Adrenal gland (tissue), 12 donors: ENCODE data around the gene SERPINA4. TPM values are rescaled to one million over a fixed set of nuclear protein-coding genes. Genes with fewer than 3 reads are reported as not detected.

Experiments used
- DNase-seq, 7 donors: peaks; one replicate each; pipeline ENCODE4 v3.0.0-alpha.2; 2019 to 2020
- H3K27ac ChIP-seq, 5 donors: fragments of 200-600 bp; sonication (generic) in 4 of 5; 1 replicate in 3 of 5; 2 replicates in 2 of 5; pipeline versions ENCODE4 v1.5.1 to v1.8.0; 2016 to 2020; ENCODE audit warnings: mild to moderate bottlenecking in 1 of 5
- H3K27me3 ChIP-seq: fragments of 200-600 bp; 2 replicates; pipeline ENCODE4 v1.8.0; 2021
- H3K36me3 ChIP-seq, 2 donors: fragments of 200-600 bp; replicated peaks in 1 of 2; 1 replicate in 1 of 2; 2 replicates in 1 of 2; pipeline versions ENCODE4 v1.5.1 to v1.8.0; 2018 to 2022
- H3K4me1 ChIP-seq, 2 donors: fragments of 200-600 bp; replicated peaks in 1 of 2; 1 replicate in 1 of 2; 2 replicates in 1 of 2; pipeline versions ENCODE4 v1.5.1 to v1.8.0; 2018 to 2021
- H3K4me3 ChIP-seq, 4 donors: fragments of 200-600 bp; sonication (generic) in 3 of 4; one replicate each; pipeline ENCODE4 v1.5.1; 2016 to 2018
- H3K9me3 ChIP-seq, 3 donors: fragments of 200-600 bp; sonication (generic) in 1 of 3; replicated peaks in 1 of 3; 1 replicate in 2 of 3; 2 replicates in 1 of 3; pipeline versions ENCODE4 v1.5.1 to v1.8.0; 2016 to 2021
- POLR2A ChIP-seq, 2 donors: fragments of 450-650 bp; IDR thresholded peaks; one replicate each; pipeline ENCODE4 v1.6.1; 2017; ENCODE audit warnings: antibody characterized with exemption in 2 of 2, mild to moderate bottlenecking in 2 of 2, moderate library complexity in 1 of 2
- whole genome bisulfite sequencing, 4 donors: extraction: QIAGEN DNeasy Blood & Tissue Kit in 2 of 4; methylation state at CpG; one replicate each; pipeline versions ENCODE4 v1.1.5 to v1.1.7; 2013 to 2017; 5-methylcytosine and 5-hydroxymethylcytosine counted together
- intact Hi-C, 2 donors: fragments of 100-400 bp; cut with DNase I; formaldehyde crosslinking; loops; one replicate each; pipeline versions ENCODE4 v1.14.1 to v1.15.0; 2022 to 2023
- polyA plus RNA-seq, 3 donors: library from polyadenylated mRNA; stranded (reverse); fragments of 200-250 nt in 2 of 3; fragments of 350-450 nt in 1 of 3; fragmentation: Illumina TruSeq in 1 of 3; extraction: RNeasy Lipid Tissue Mini Kit (QIAGEN cat#74804) in 1 of 3; gene quantifications; one replicate each; pipeline ENCODE4 v1.2.3, GENCODE V29; 2013 to 2014
- total RNA-seq, 9 donors: library from RNA; depleted of rRNA in 4 of 9; stranded (reverse); fragments of >200 nt in 4 of 9; fragments of 120-200 nt in 1 of 9; fragmentation: NEBNext Ultra II Directional in 1 of 9; extraction: Animal tissue kit (Norgen Biotek cat#: 25700) in 1 of 9; gene quantifications; one replicate each; pipeline versions ENCODE4 v1.1.0 to v1.2.4, GENCODE V29; 2013 to 2023
- TF ChIP-seq, protein P1 (sequence below), 6 experiments: fragments of 450-650 bp in 4 of 6; fragments of 200-600 bp in 2 of 6; sonication (generic) in 1 of 6; IDR thresholded peaks; 1 replicate in 5 of 6; 2 replicates in 1 of 6; pipeline versions ENCODE4 v1.5.1 to v1.8.0; 2016 to 2021; ENCODE audit warnings: antibody characterized with exemption in 6 of 6, mild to moderate bottlenecking in 2 of 6, moderate library complexity in 1 of 6
- donor health status: healthy with polysubstance abuse.
- donor health status: Bipolar disorder and iron deficiency.
- donor health status: DM: yes; HTN: yes; CAD: no.
- donor health status: DM: no; HTN: no; CAD: no.
- donor health status: DM: no; HTN: no; CAD: no.
- donor health status: DM: yes; HTN: yes; CAD: no.

The SERPINA4 gene
- total and polyA plus RNA-seq, 12 donors: 0.06 to 0.31 (median 0.11) TPM; not detected in 9

DNA sequence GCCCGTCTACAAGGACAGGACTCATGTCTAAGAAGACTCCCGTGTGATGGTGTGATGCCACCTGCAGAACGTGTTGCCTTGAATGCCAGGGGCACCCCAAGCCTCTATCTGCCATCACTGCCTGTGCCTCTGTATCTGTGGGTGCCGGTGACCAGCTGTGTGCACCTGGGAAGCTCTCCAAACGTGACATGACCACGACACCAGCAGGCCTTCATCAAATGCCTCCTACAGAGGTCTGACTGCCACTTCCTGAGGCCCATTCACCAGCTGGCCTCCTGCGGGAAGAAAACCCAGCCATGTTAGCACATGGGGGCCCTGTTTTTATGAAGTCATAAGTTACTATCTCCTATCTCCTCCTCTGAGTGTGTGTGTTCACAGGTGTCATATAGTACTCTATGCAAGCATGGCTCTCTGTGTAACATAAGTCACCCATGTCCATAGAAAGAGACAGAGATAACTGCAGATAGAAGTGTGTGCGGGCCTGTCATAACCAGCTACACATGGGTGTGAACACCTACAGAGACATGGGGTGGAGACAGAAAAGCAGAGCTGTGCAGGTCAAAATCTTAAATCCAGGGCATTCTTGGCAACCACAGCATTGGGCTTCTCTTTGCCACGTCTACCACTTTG lies 18.3 kb upstream of the SERPINA4 start:
- intact Hi-C loops: loop anchor here in 1 of 2 donors (10.0 kb wide), 1 partner anchor 142 kb away; no protein-coding TSS in a partner anchor
- Histone ChIP-seq H3K36me3 (no peaks in the 10 kb centered on the region), H3K9me3 (no peaks in the 10 kb centered on the region), H3K27ac (no peak overlapping the region), H3K4me3 (no peak overlapping the region), H3K4me1 (no peaks in the 10 kb centered on the region), H3K27me3 (no peaks in the 10 kb centered on the region)
- WGBS, 4 donors: 76 to 82% (median 77%) methylated on average over 4 to 9 of the region's 9 CpGs
- no peak for DNase-seq
- TF ChIP-seq POLR2A (IDR thresholded peaks at IDR 0.05): no peak
- TF ChIP-seq, protein P1, sequence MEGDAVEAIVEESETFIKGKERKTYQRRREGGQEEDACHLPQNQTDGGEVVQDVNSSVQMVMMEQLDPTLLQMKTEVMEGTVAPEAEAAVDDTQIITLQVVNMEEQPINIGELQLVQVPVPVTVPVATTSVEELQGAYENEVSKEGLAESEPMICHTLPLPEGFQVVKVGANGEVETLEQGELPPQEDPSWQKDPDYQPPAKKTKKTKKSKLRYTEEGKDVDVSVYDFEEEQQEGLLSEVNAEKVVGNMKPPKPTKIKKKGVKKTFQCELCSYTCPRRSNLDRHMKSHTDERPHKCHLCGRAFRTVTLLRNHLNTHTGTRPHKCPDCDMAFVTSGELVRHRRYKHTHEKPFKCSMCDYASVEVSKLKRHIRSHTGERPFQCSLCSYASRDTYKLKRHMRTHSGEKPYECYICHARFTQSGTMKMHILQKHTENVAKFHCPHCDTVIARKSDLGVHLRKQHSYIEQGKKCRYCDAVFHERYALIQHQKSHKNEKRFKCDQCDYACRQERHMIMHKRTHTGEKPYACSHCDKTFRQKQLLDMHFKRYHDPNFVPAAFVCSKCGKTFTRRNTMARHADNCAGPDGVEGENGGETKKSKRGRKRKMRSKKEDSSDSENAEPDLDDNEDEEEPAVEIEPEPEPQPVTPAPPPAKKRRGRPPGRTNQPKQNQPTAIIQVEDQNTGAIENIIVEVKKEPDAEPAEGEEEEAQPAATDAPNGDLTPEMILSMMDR (IDR thresholded peaks at IDR 0.05): no peak

DNA sequence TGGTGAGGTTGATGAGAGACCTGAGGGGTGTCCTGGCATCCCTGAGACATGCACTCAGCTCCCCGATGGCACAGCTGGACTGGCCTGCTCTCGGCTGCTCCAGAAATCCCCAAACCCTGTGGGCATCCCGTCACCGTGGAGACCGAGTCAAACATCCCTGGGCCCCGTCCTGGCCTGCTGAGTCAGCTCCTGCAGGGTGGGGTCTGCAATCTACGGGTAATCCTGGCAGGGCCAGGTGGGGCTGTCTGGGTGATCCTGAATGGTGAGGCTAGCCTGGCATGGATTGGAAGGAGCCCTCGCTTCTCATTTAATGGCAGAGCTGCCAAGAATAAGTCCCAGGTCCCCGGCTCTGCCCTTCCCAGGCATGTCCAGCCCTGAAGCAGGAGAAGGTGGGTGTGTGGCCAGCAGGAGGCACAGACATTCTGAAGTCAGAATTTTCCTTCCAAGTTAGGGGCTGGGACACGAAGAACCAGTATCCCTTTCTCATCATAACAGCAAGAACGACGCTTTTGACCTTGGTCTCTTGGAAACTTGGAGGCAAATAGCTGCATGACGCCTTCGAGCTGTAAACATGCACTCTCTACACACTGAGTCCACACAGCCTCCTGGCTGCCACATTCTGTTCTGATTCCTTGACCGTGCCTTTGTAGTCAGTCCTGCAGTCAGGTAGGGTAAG lies 17.7 kb upstream of the SERPINA4 start:
- intact Hi-C loops: loop anchor here in 1 of 2 donors (10.0 kb wide), 1 partner anchor 141 kb away; no protein-coding TSS in a partner anchor
- H3K9me3 ChIP-seq: no peaks in the 10 kb centered on the region
- no peaks in the 10 kb centered on the region for H3K27me3 ChIP-seq
- H3K27ac ChIP-seq: no peak overlapping the region
- H3K4me3 ChIP-seq: no peak overlapping the region
- 61 to 76% (median 73%) methylated on average over 8 to 15 of the region's 15 CpGs for WGBS, 4 donors
- DNase-seq: peak in 2 of 7 donors; percentile 42 to 49
- no peaks in the 10 kb centered on the region for H3K36me3 ChIP-seq
- TF ChIP-seq POLR2A (IDR thresholded peaks at IDR 0.05): no peak
- TF ChIP-seq, protein P1 (IDR thresholded peaks at IDR 0.05): peak in 1 of 6 experiments; percentile 5
- no peaks in the 10 kb centered on the region for H3K4me1 ChIP-seq

DNA sequence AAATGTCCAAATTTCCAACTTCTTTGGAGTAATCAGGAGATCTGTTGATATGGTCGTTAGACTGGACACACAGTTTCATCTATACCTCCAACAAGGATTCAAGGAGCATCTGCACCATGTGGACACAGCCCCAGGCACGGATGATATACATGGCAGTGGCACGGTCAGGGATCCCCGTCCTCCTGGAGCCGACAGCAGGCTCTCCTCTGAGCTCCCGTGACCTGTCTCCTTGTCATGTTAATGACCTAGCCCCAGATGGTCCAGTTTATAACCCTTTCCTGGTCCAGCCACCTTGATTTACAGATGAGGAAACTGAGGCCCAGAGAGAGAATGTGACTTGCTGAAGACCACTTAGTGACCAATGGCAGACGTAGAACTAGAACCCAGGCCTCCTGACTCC lies 16.5 kb upstream of the SERPINA4 start:
- intact Hi-C loops: loop anchor here in 1 of 2 donors (5.0 to 10.0 kb wide), 2 partner anchors 107 to 140 kb away; no protein-coding TSS in a partner anchor
- DNase-seq: no peak
- Histone ChIP-seq H3K36me3 (no peaks in the 10 kb centered on the region), H3K4me1 (no peaks in the 10 kb centered on the region), H3K9me3 (no peaks in the 10 kb centered on the region), H3K4me3 (no peak overlapping the region), H3K27me3 (no peaks in the 10 kb centered on the region), H3K27ac (no peak overlapping the region)
- 57 to 68% (median 67%) methylated on average over 7 of the region's 7 CpGs for WGBS, 4 donors
- no peak for TF ChIP-seq POLR2A (IDR thresholded peaks at IDR 0.05)
- TF ChIP-seq, protein P1 (IDR thresholded peaks at IDR 0.05): no peak

DNA sequence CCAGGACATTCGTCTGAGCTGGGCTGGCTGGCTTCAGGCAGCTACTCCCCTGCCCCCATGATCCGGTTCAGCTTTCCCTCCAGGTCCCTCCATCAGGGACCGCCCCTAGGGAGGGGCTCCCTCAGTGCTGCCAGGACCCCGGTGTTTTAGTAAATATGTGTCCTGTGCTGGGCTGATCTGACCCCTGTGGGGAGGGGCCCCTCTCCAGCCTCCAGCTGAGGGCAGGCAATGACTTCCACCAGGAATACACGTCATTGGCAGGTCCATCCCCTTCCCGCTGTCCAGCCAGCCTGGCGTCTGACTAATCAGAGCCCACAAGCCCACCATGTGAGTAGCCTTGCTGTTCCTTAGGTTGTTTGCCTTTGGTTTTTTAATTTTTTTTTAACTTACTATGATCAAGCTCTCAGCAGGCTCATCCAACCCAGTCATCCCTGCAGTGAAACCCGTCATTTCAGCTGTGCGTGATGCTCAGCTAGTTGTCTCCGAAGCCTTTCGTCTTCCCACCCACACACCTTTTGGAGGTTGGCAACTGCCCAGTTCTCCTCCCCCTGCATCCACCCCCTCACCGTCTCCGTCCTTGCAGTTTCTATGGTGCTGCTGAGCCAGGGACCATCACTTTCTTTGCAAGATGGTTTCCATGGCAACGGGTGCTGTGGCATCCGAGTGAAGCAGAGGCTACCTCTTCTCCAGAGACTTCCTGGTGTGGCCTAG lies 16.0 kb upstream of the SERPINA4 start:
- Histone ChIP-seq H3K9me3 (no peaks in the 10 kb centered on the region), H3K27me3 (no peaks in the 10 kb centered on the region), H3K4me1 (no peaks in the 10 kb centered on the region), H3K27ac (no peak overlapping the region), H3K36me3 (no peaks in the 10 kb centered on the region), H3K4me3 (no peak overlapping the region)
- intact Hi-C loops: loop anchor here in 1 of 2 donors (5.0 to 10.0 kb wide), 2 partner anchors 108 to 140 kb away; no protein-coding TSS in a partner anchor
- no peak for DNase-seq
- TF ChIP-seq POLR2A (IDR thresholded peaks at IDR 0.05): no peak
- TF ChIP-seq, protein P1 (IDR thresholded peaks at IDR 0.05): no peak
- WGBS, 4 donors: 60 to 79% (median 71%) methylated on average over 10 to 15 of the region's 15 CpGs
